NK-92 (cell line): ENCODE results near the gene SNTG2.

Source experiments
- DNase-seq: peaks from one replicate; lab custom pipeline; 2025; ENCODE audit not compliant: unreplicated experiment; lab: John Stamatoyannopoulos, UW

Gene SNTG2

GRCh38 chr2:987789-988188 lies 37.1 kb downstream of the SNTG2 start:
- DNase-seq: no peak

GRCh38 chr2:989781-990467 lies 39.3 kb downstream of the SNTG2 start:
- DNase-seq: no peak

DNA sequence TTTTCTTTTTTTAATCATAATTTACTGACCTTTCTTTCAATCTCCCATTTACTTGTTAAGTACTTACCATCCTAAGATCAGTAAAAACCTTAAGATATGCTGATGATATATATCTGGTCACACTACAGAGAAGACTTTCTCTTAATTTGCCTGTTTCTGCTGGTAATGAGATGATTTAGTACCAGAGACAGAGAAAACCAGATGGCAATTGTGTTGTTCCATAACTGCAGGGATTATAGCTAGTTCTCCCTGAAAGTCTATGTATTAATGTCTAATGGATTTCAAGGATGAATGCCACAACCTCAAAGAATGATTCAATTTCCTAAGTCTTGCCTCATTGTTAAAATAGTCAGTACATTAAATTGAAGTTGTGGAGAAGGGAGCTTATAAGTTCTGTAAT lies 40.3 kb downstream of the SNTG2 start:
- DNase-seq: no peak

DNA sequence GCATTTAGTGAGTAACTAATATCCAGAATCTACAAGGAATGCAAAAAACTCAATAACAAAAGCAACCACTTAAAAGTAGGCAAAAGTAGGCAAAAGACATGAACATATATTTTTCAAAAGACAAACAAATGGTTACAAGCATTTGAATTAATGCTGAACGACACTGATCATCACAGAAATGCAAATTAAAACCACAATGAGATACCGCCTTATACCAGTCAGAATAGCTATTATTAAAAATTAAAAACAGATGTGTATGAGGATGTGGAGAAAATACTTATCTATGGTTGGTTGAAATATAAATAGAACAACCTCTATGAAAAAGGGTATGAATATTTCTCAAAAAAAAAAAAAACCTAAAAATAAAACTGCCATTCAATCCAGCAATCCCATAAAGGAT lies 51.7 kb downstream of the SNTG2 start:
- DNase-seq: no peak

DNA sequence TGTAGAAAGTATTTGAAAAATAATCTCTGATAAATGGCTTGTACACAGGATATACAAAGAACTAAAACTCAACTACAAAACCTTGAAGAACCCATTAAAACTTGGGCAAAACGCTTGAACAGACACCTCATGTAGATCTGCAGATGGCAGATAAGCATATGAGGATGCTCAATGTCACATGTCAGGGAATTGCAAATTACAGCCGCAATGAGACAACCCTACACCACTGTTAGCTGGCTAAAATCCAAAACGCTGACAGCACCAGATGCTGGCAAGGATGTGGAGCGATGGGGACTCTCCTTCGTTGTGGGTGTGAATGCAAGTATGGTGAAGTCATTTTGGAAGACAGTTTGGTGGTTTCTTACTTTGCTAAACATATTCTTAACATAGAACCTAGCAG lies 53.7 kb downstream of the SNTG2 start:
- no peak for DNase-seq

GRCh38 chr2:1010415-1010930 lies 59.8 kb downstream of the SNTG2 start:
- no peak for DNase-seq

- DNase-seq: no peak
These were observed 60.4 kb downstream of the SNTG2 start for GRCh38 chr2:1011006-1011405.

GRCh38 chr2:1011985-1012384 lies 61.3 kb downstream of the SNTG2 start:
- DNase-seq: no peak

- no peak for DNase-seq
These were observed 64.2 kb downstream of the SNTG2 start for GRCh38 chr2:1014802-1015201.

DNA sequence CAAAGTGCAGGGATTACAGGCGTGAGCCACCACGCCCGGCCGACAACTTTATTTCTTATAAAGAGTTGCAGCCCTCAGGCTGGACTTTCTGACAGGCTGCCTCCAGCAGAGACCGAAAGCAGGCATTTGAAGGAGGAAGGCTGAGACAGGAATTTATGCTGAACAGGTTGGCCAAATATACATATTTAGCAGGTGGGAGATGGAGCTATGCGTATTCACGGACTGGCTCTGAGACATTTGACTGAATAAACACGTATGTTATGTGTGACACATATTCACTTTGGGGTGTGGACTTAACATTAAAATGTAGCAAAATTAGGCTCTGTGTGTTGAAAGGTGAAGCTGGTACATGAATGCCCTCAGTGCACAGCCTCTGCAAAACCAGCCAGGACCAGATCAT lies 65.9 kb downstream of the SNTG2 start:
- DNase-seq: no peak

DNA sequence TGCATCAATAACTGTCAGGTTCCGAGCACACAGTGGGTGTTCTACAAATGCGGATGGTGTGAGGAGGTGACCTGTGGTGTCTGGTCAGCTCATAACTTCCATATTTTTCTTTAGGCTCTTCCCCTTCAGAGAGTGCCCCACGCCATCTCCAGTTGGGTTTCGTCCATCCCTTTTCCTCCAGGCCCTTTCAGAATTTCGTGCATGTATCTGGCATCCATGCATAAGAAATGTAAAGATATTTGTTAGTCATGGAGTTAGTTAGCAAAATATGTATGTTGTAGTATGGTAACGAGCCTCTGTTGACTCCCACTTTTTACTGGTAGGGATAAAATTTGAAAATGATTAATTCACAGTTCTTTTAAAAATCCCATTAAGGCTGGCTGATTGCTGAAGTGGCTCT lies 67.2 kb downstream of the SNTG2 start:
- no peak for DNase-seq

DNA sequence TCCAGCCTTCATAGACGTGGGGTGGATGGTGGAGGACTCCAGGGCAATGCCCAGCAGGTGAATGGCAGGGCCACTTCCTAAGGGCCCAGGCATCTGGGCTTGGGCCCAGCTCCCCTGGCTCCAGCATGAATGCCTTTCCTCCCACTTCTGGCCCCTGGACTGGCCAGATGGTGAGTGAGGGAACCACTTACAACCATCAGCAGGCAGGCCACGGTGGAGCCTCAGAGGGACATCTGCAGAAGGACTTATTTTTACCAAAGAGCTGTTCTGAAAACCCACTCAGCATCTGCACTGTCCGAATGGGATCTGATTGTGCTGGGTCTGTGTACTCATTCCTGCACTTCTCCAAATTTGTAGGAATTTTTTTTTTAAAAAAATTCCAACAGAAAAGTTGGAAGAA lies 69.6 kb downstream of the SNTG2 start:
- no peak for DNase-seq

DNA sequence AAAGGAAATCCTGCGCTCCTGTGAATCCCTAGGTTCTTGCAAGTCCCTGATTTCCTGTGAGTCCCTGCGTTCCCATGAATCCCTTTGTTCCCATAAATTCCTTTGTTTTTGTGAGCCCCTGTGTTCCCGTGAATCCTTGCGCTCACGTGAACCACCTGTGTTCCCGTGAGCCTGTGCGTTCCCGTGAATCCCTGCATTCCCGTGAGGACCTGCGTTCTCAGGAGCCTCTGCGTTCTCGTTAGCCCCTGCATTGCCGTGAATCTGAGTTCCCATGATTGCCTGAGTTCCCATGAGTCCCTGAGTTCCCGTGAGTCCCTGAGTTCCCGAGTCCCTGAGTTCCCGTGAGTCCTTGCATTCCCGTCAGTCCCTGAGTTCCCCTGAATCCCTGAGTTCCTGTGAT lies 71.5 kb downstream of the SNTG2 start:
- no peak for DNase-seq

DNA sequence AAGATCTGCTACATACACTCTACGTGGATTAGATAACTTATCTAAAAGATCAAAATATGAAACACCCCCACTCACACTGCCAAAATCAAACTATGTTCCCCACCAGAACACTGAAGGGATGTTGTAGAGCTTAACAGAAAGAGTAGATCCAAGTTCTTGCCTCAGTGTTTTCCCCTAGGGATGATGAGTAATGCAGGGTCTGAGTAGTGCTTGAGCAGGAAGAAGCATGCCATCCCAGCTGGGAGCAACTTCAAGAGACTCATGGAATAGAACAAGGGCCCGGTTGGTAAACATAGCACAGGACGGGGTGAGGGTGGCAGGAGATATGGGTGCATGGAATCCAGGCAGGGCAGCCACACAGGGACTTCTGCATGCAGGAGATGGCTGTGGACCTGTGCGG lies 74.3 kb downstream of the SNTG2 start:
- DNase-seq: no peak

DNA sequence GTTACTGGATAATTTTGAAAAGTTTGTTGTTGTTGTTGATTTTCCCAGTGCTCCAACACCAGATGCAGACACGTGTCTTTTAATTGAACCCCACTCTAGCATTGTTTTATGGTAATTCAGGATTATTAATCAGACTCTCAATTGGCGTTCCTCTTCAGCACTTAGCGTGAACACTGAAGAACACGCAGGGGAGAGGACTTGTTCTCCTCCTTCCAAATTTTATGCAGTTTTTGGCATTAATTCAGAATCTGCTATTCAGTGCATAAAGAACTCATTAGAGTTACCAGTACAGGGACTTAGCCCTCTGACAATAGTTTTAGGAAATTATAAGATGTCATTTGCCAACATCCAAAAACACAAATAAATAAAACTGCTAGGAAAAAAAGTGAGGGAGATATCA lies 75.5 kb downstream of the SNTG2 start:
- no peak for DNase-seq

GRCh38 chr2:1028831-1029230 lies 78.2 kb downstream of the SNTG2 start:
- DNase-seq: no peak

- DNase-seq: no peak
These were observed 81.4 kb downstream of the SNTG2 start for GRCh38 chr2:1032030-1032429.

DNA sequence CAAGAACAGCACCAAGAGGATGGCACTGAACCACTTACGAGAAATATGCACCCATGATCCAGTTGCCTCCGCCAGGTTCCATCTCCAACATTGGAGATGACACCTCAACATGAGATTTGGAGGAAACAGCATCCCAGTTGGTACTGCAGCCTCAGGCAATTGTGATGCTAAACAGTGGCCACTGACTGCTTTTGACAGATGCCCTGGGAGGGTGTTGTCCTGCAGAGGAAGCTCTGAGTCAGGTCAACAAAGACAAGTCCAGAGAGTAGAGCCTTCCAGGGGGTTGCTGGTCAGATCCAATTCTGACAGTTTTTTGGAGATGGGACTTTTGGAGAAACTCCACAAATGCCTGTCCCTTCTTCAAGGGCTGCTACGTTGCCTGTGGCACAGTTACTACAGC lies 82.4 kb downstream of the SNTG2 start:
- no peak for DNase-seq

DNA sequence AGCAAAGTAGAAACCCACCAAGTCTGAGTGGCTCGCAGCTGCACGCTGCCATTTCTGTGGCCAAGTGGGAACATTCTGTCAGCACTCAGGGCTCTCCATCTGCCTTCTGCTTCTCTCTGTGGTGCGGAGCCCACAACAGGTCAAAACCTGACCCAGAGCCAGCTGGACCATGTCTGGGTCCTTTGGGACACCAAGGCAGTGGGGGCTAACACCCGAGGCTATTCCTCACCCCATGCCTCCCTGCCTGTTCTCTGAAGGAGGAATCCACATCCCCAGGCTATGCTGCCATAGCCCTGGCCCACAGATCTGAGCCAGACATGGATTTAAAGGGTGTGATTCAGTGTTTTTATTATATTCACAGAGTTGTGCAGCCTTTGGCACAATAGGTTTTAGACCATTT lies 86.4 kb downstream of the SNTG2 start:
- no peak for DNase-seq

DNA sequence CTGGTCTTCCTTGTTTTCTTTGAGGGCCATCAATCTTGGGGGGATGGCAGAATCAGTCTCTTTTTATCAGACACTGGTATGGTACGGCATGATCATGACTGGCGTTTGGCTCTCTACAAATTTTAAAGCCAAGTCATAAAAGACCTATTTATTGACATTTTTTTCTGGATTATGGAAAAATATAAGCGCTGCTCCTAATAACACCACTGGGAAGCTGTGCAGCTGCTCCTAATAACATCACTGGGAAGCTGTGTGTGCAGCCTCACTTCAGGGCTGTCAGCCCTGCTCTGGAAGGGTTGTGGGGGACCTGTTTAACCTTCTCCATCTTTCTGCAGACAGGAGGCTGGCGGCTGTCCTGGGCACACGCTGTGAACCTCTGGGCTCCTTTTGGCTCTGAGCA lies 88.9 kb downstream of the SNTG2 start:
- no peak for DNase-seq

DNA sequence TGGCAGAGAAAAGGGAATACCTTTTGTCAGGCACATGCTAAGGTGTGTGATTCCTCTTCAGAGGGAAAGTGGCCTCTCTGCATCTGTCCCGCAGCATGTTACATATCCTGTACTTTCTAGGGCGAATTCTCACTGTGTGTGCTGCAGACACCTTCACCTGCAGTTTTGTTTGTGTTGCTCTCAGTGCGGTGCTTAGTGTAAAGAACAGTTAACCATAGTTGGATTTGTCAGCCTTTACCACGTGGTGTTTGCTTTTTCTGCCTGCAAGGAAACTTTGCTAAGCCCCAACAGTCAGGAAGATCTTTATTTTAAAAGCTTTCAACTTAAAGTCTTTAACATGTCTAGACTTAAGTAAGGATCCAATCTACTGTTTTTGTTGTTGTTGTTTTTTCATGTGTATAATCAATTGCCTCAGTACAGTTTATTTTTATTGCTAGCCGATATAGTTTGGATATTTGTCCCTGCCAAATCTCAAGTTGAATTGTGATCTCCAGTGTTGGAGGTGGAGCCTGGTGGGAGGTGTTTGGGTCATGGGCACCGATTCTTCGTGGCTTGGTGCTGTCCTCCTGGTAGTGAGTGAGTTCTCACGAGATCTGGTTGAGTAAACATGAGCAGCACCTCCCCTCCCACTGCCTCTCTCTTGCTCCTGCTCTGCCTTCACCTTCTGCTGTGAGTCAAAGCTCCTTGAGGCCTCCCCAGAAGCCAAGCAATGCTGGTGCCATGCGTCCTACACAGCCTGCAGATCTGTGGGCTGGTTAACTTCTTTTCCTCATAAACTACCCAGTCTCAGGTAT lies 90.6 kb downstream of the SNTG2 start:
- DNase-seq: no peak

GRCh38 chr2:1045109-1045508 lies 94.5 kb downstream of the SNTG2 start:
- DNase-seq: no peak

DNA sequence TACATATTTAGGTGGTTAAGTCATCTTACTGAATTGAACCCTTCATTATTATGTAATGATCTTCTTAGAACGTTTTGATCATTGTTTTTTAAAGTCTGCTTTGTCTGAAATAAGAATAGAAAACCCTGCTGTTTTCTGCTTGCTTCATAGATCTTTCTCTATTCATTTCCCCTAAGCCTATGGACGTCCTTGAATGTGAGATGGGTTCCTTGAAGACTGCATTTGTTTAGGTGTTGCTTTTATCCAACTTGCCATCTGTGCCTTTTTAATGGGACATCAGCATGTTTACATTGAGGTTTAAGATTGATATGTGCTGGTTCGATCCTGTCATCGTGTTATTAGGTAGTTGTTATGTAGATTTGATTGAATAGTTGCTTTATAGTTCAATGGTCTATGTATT lies 95.4 kb downstream of the SNTG2 start:
- no peak for DNase-seq
